Fibroblast of lung (primary cell): ENCODE results near the gene CARD14. TPM values are rescaled to one million over a fixed set of nuclear protein-coding genes. Genes with fewer than 3 reads are reported as not detected.

Source experiments
- DNase-seq, 2 donors: peaks; one replicate each; pipeline versions ENCODE4 v3.0.0 to v3.0.0-alpha.2; 2010; ENCODE audit warnings: low read depth in 2 of 2
- H2AFZ ChIP-seq: 2 replicates; pipeline ENCODE4 v1.5.1; 2012; ENCODE audit warnings: low read length, control low read depth, inconsistent platforms
- H3K27ac ChIP-seq: 2 replicates; pipeline ENCODE4 v1.5.1; 2011; ENCODE audit warnings: low read length, control low read depth; ENCODE audit not compliant: insufficient read depth
- H3K27me3 ChIP-seq: 2 replicates; pipeline ENCODE4 v1.5.1; 2011; ENCODE audit warnings: mild to moderate bottlenecking, low read length; ENCODE audit not compliant: control insufficient read depth, insufficient read depth
- H3K36me3 ChIP-seq: 2 replicates; pipeline ENCODE4 v1.5.1; 2011; ENCODE audit warnings: low read length; ENCODE audit not compliant: control insufficient read depth, insufficient read depth
- H3K4me1 ChIP-seq: 2 replicates; pipeline ENCODE4 v1.5.1; 2011; ENCODE audit warnings: low read length; ENCODE audit not compliant: control insufficient read depth, insufficient read depth; ENCODE audit errors: extremely low read depth
- H3K4me2 ChIP-seq: 2 replicates; pipeline ENCODE4 v1.5.1; 2011; ENCODE audit warnings: low read length, control low read depth; ENCODE audit not compliant: insufficient read depth; ENCODE audit errors: extremely low read depth
- H3K4me3 ChIP-seq, 4 experiments: fragments of 200-600 bp in 1 of 4; sonication (generic) in 1 of 4; replicated peaks in 1 of 4; 2 replicates each; pipeline ENCODE4 v1.5.1; 2011 to 2016; ENCODE audit warnings: low read length in 4 of 4, low read depth in 3 of 4, mild to moderate bottlenecking in 3 of 4, control low read depth in 2 of 4, inconsistent platforms in 1 of 4, mixed read lengths in 1 of 4; ENCODE audit not compliant: insufficient read depth in 1 of 4; ENCODE audit errors: control extremely low read depth in 1 of 4
- H3K79me2 ChIP-seq: 2 replicates; pipeline ENCODE4 v1.5.1; 2012; ENCODE audit warnings: mild to moderate bottlenecking, low read length, inconsistent platforms; ENCODE audit not compliant: control insufficient read depth, insufficient read depth
- H3K9ac ChIP-seq: 2 replicates; pipeline ENCODE4 v1.5.1; 2011; ENCODE audit warnings: mild to moderate bottlenecking, low read length, control low read depth; ENCODE audit not compliant: insufficient read depth
- H3K9me3 ChIP-seq: 2 replicates; pipeline ENCODE4 v1.5.1; 2012; ENCODE audit warnings: low read depth, low read length; ENCODE audit not compliant: control insufficient read depth, insufficient read depth
- H4K20me1 ChIP-seq: 2 replicates; pipeline ENCODE4 v1.5.1; 2011; ENCODE audit warnings: low read length; ENCODE audit not compliant: control insufficient read depth, insufficient read depth; ENCODE audit errors: extremely low read depth
- CTCF ChIP-seq, 2 donors: IDR thresholded peaks in 1 of 2; conservative IDR thresholded peaks in 1 of 2; 1 replicate in 1 of 2; 2 replicates in 1 of 2; pipeline ENCODE4 v1.5.1; 2011 to 2012; ENCODE audit warnings: low read length in 2 of 2, control low read depth in 1 of 2, inconsistent platforms in 1 of 2, low read depth in 1 of 2, mild to moderate bottlenecking in 1 of 2
- EZH2 ChIP-seq: IDR thresholded peaks from 2 replicates; pipeline ENCODE4 v1.5.1; 2012; ENCODE audit warnings: low read length, control low read depth, mild to moderate bottlenecking; ENCODE audit errors: missing control alignments
- polyA plus RNA-seq, 2 donors: library from polyadenylated mRNA; depleted of rRNA in 1 of 2; stranded (reverse) in 1 of 2; unstranded in 1 of 2; fragments of >200 nt; gene quantifications; 2 replicates each; pipeline ENCODE4 v1.2.1, GENCODE V29; 2011 to 2012; ENCODE audit warnings: missing spikeins in 1 of 2
- total RNA-seq: library from RNA; depleted of rRNA; stranded (reverse); fragments of >200 nt; gene quantifications from 2 replicates; pipeline ENCODE4 v1.2.1, GENCODE V29; 2014

Gene CARD14
- total and polyA plus RNA-seq, 2 donors (not counting 1 experiment from before 2014, with no cell fraction given): 0.17 TPM; not detected in 1

DNA sequence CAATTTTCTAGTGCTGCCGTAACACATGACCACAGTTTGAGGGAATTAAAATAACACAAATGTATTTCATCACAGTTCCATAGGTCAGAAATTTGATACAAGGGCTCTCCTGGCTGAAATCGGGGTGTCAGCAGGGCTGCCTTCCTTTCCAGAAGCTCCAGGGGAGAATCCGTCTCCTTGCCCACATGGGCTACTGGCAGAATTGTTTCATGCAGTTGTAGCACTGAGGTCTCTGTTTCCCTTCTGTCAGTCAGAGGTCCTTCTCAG lies 43.4 kb upstream of the CARD14 start:
- DNase-seq: peak in 1 of 2 donors; percentile 61
- no peaks in the 10 kb centered on the region for H4K20me1 ChIP-seq
- TF ChIP-seq CTCF (conservative IDR thresholded peaks at IDR 0.05 in 1 of 2, IDR thresholded peaks at IDR 0.05 in 1 of 2; ENCODE audit: low read depth in 1 of 2, low read length in 2 of 2): no peak
- TF ChIP-seq EZH2: no peak
- no peaks in the 10 kb centered on the region for H3K27me3 ChIP-seq
- no peaks in the 10 kb centered on the region for H3K79me2 ChIP-seq
- no peak overlapping the region for H3K9ac ChIP-seq
- no peaks in the 10 kb centered on the region for H3K36me3 ChIP-seq
- no peak overlapping the region for H2AFZ ChIP-seq
- no peak overlapping the region for H3K27ac ChIP-seq
- H3K9me3 ChIP-seq: no peaks in the 10 kb centered on the region
- H3K4me3 ChIP-seq: no peak overlapping the region
- H3K4me2 ChIP-seq: no peak overlapping the region
- H3K4me1 ChIP-seq: no peaks in the 10 kb centered on the region

- no peaks in the 10 kb centered on the region for H3K9me3 ChIP-seq
- no peak overlapping the region for H3K4me2 ChIP-seq
- H3K27me3 ChIP-seq: no peaks in the 10 kb centered on the region
- no peak for DNase-seq
- H3K4me3 ChIP-seq: no peak overlapping the region
- no peak overlapping the region for H3K9ac ChIP-seq
- TF ChIP-seq CTCF (conservative IDR thresholded peaks at IDR 0.05 in 1 of 2, IDR thresholded peaks at IDR 0.05 in 1 of 2; ENCODE audit: low read depth in 1 of 2, low read length in 2 of 2) (no peak), EZH2 (no peak)
- H3K36me3 ChIP-seq: peaks cover 5% of the 10 kb centered on the region
- no peaks in the 10 kb centered on the region for H3K4me1 ChIP-seq
- no peak overlapping the region for H3K27ac ChIP-seq
- H4K20me1 ChIP-seq: no peaks in the 10 kb centered on the region
- no peaks in the 10 kb centered on the region for H3K79me2 ChIP-seq
- no peak overlapping the region for H2AFZ ChIP-seq
Observed at GRCh38 chr17:80129006-80129565, 40.7 kb upstream of the CARD14 start.

DNA sequence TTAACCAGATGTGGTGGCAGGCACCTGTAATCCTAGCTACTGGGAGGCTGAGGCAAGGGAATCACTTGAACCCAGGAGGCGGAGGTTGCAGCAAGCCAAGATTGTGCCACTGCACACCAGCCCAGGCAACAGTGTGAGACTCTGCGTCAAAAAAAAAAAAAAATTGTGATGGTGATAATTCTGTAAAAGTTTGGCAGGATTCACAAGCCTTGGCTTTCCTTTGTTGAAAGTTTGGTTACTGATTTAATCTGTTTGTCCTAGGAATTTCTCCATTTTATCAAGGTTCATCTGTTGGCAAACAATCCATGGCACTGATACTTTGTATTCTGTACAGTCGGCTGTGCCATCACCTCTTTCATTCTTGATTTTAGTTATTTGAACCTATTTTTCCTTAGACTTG lies 38.8 kb upstream of the CARD14 start:
- no peak overlapping the region for H2AFZ ChIP-seq
- H3K4me2 ChIP-seq: no peak overlapping the region
- no peak for DNase-seq
- H3K9ac ChIP-seq: no peak overlapping the region
- no peaks in the 10 kb centered on the region for H3K9me3 ChIP-seq
- H3K79me2 ChIP-seq: no peaks in the 10 kb centered on the region
- no peaks in the 10 kb centered on the region for H4K20me1 ChIP-seq
- no peak for TF ChIP-seq CTCF (conservative IDR thresholded peaks at IDR 0.05 in 1 of 2, IDR thresholded peaks at IDR 0.05 in 1 of 2; ENCODE audit: low read depth in 1 of 2, low read length in 2 of 2)
- no peak for TF ChIP-seq EZH2
- H3K27me3 ChIP-seq: no peaks in the 10 kb centered on the region
- H3K4me3 ChIP-seq: no peak overlapping the region
- no peaks in the 10 kb centered on the region for H3K4me1 ChIP-seq
- H3K27ac ChIP-seq: no peak overlapping the region
- peaks cover 7% of the 10 kb centered on the region for H3K36me3 ChIP-seq
